Stomach (tissue), 9 donors: ENCODE measurements around the gene COLEC12. TPM values are rescaled to one million over a fixed set of nuclear protein-coding genes. Genes with fewer than 3 reads are reported as not detected.

Experiments
- DNase-seq, 2 donors: peaks; one replicate each; pipeline versions ENCODE4 v3.0.0 to v3.0.0-alpha.2; 2013 to 2019
- H3K27ac ChIP-seq, 5 donors: fragments of 200-600 bp in 4 of 5; sonication (generic) in 4 of 5; one replicate each; pipeline ENCODE4 v1.5.1; 2013 to 2019; ENCODE audit warnings: mild to moderate bottlenecking in 1 of 5, moderate library complexity in 1 of 5
- H3K27me3 ChIP-seq, 3 donors: fragments of 200-600 bp; sonication (generic); one replicate each; pipeline ENCODE4 v1.5.1; 2017 to 2019; ENCODE audit warnings: mixed run types in 1 of 3
- H3K36me3 ChIP-seq, 4 donors: fragments of 200-600 bp; sonication (generic); 1 replicate in 3 of 4; 2 replicates in 1 of 4; pipeline ENCODE4 v1.5.1; 2016 to 2019
- H3K4me1 ChIP-seq, 4 donors: fragments of 200-600 bp; sonication (generic); one replicate each; pipeline ENCODE4 v1.5.1; 2016 to 2019
- H3K4me3 ChIP-seq, 4 donors: fragments of 200-600 bp; sonication (generic) in 3 of 4; one replicate each; pipeline ENCODE4 v1.5.1; 2016 to 2019; ENCODE audit warnings: mild to moderate bottlenecking in 1 of 4
- H3K9me3 ChIP-seq, 4 donors: fragments of 200-600 bp; sonication (generic); one replicate each; pipeline ENCODE4 v1.5.1; 2016 to 2019
- CTCF ChIP-seq, 7 experiments: fragments of 450-650 bp in 4 of 7; fragments of 200-600 bp in 3 of 7; sonication (generic) in 3 of 7; IDR thresholded peaks; one replicate each; pipeline ENCODE4 v1.5.1; 2016 to 2019; ENCODE audit warnings: antibody characterized with exemption in 7 of 7, control low read depth in 2 of 7, mild to moderate bottlenecking in 1 of 7
- EP300 ChIP-seq: sonication (generic); formaldehyde crosslinking; IDR thresholded peaks from one replicate; pipeline ENCODE4 v1.6.1; 2017; ENCODE audit warnings: antibody characterized with exemption
- POLR2A ChIP-seq, 4 donors: fragments of 450-650 bp; IDR thresholded peaks; one replicate each; pipeline ENCODE4 v1.6.1; 2016; ENCODE audit warnings: antibody characterized with exemption in 4 of 4, control low read depth in 2 of 4, mild to moderate bottlenecking in 1 of 4, moderate library complexity in 1 of 4
- POLR2AphosphoS5 ChIP-seq, 3 donors: sonication (generic); formaldehyde crosslinking; IDR thresholded peaks; one replicate each; pipeline ENCODE4 v1.6.1; 2016; ENCODE audit warnings: antibody characterized with exemption in 3 of 3
- WGBS, 5 donors: extraction: QIAGEN DNeasy Blood & Tissue Kit in 3 of 5; methylation state at CpG; one replicate each; pipeline versions ENCODE4 v1.1.5 to v1.1.7; 2013 to 2018; 5-methylcytosine and 5-hydroxymethylcytosine counted together
- intact Hi-C: fragments of 100-400 bp; cut with DNase I; formaldehyde crosslinking; loops from one replicate; pipeline ENCODE4 v1.15.1; 2023; ENCODE audit warnings: low total_unique reads
- polyA plus RNA-seq, 3 donors: library from polyadenylated mRNA; stranded (reverse); fragments of 200-250 nt; gene quantifications; one replicate each; pipeline ENCODE4 v1.2.3, GENCODE V29; 2013
- total RNA-seq, 5 donors: library from RNA; depleted of rRNA; stranded (reverse); fragments of >200 nt; gene quantifications; one replicate each; pipeline versions ENCODE4 v1.1.0 to v1.2.3, GENCODE V29; 2014 to 2016
- donor health status: healthy with polysubstance abuse.
- donor health status: Bipolar disorder and iron deficiency.
- donor health status: healthy.

COLEC12 gene
- total and polyA plus RNA-seq, 8 donors: 1.7 to 37.5 (median 5.6) TPM

GRCh38 chr18:319720-320119, 180.8 kb downstream of the COLEC12 start:
- DNase-seq: no peak
- Histone ChIP-seq H3K4me3 (no peak overlapping the region), H3K4me1 (peaks cover 0 to 25% (median 12%) of the 10 kb centered on the region in 4 donors), H3K27ac (no peak overlapping the region), H3K9me3 (no peaks in the 10 kb centered on the region), H3K27me3 (no peaks in the 10 kb centered on the region), H3K36me3 (no peaks in the 10 kb centered on the region)
- intact Hi-C loops: no loop called here
- no peak for TF ChIP-seq POLR2AphosphoS5 (IDR thresholded peaks at IDR 0.05)
- TF ChIP-seq EP300: no peak
- no peak for TF ChIP-seq CTCF (IDR thresholded peaks at IDR 0.05)
- no peak for TF ChIP-seq POLR2A (IDR thresholded peaks at IDR 0.05)
- WGBS, 5 donors: 84 to 90% (median 87%) methylated on average over 5 of the region's 5 CpGs

- intact Hi-C loops: no loop called here
Observed at GRCh38 chr18:318791-319291, 181.7 kb downstream of the COLEC12 start.

GRCh38 chr18:317618-318017, 182.9 kb downstream of the COLEC12 start:
- intact Hi-C loops: no loop called here
- 89 to 99% (median 96%) methylated on average over 4 to 6 of the region's 6 CpGs for WGBS, 5 donors
- no peak for DNase-seq
- no peak overlapping the region for H3K27ac ChIP-seq
- H3K4me3 ChIP-seq: no peak overlapping the region
- peaks cover 0 to 9% (median 5%) of the 10 kb centered on the region in 4 donors for H3K4me1 ChIP-seq
- H3K27me3 ChIP-seq: no peaks in the 10 kb centered on the region
- no peaks in the 10 kb centered on the region for H3K36me3 ChIP-seq
- no peaks in the 10 kb centered on the region for H3K9me3 ChIP-seq
- no peak for TF ChIP-seq EP300
- no peak for TF ChIP-seq POLR2AphosphoS5 (IDR thresholded peaks at IDR 0.05)
- TF ChIP-seq POLR2A (IDR thresholded peaks at IDR 0.05): no peak
- no peak for TF ChIP-seq CTCF (IDR thresholded peaks at IDR 0.05)

More at GRCh38 chr18:318791-319291, 181.7 kb downstream of the COLEC12 start:
- Histone ChIP-seq H3K27me3 (no peaks in the 10 kb centered on the region), H3K9me3 (no peaks in the 10 kb centered on the region), H3K27ac (no peak overlapping the region), H3K4me1 (peaks cover 0 to 21% (median 12%) of the 10 kb centered on the region in 4 donors), H3K4me3 (no peak overlapping the region), H3K36me3 (no peaks in the 10 kb centered on the region)
- TF ChIP-seq POLR2AphosphoS5 (IDR thresholded peaks at IDR 0.05) (no peak), POLR2A (IDR thresholded peaks at IDR 0.05) (no peak), EP300 (no peak), CTCF (IDR thresholded peaks at IDR 0.05) (no peak)
- 83 to 96% (median 88%) methylated on average over 9 of the region's 9 CpGs for WGBS, 5 donors
- no peak for DNase-seq

GRCh38 chr18:316393-316792, 184.1 kb downstream of the COLEC12 start:
- TF ChIP-seq CTCF (IDR thresholded peaks at IDR 0.05) (no peak), EP300 (no peak), POLR2AphosphoS5 (IDR thresholded peaks at IDR 0.05) (no peak), POLR2A (IDR thresholded peaks at IDR 0.05) (no peak)
- no peaks in the 10 kb centered on the region for H3K27me3 ChIP-seq
- no peak for DNase-seq
- H3K4me1 ChIP-seq: no peaks in the 10 kb centered on the region
- whole genome bisulfite sequencing, 5 donors: 68 to 86% (median 79%) methylated on average over 8 of the region's 8 CpGs
- intact Hi-C loops: no loop called here
- H3K27ac ChIP-seq: no peak overlapping the region
- H3K36me3 ChIP-seq: no peaks in the 10 kb centered on the region
- H3K4me3 ChIP-seq: no peak overlapping the region
- no peaks in the 10 kb centered on the region for H3K9me3 ChIP-seq
